ENCODE results near the gene FAM222A.

FAM222A gene

GRCh38 chr12:109726106-109726497 is 12.5 kb downstream of the FAM222A start:
- H3K36me3 ChIP-seq (replicated peaks in 1 of 2; ENCODE audit: control insufficient read depth in 2 of 2, insufficient read depth in 2 of 2, low read length in 2 of 2), result no peaks in the 10 kb centered on the region
- no CpG with 5 or more reads among the region's 1 CpG for WGBS, 2 donors (ENCODE audit: extremely low coverage in 2 of 2, insufficient read length in 2 of 2, insufficient replicate concordance in 1 of 2)

GRCh38 chr12:109726511-109727038 is 12.9 kb downstream of the FAM222A start:
- Histone ChIP-seq H3K9me3 (replicated peaks in 1 of 2; ENCODE audit: control insufficient read depth in 2 of 2, insufficient read depth in 1 of 2, low read depth in 1 of 2, low read length in 2 of 2) (no peaks in the 10 kb centered on the region), H3K4me2 (ENCODE audit: insufficient read depth, low read length, poor library complexity, severe bottlenecking) (peak overlapping the region; percentile 35), H4K8ac (ENCODE audit: low read depth, low read length) (no peak overlapping the region), H3K18ac (ENCODE audit: low read length) (peak overlapping the region; percentile 97), H3K79me1 (ENCODE audit: low read depth, low read length) (peaks cover 12% of the 10 kb centered on the region), H2BK12ac (ENCODE audit: low read length) (peak overlapping the region; percentile 98), H3K9ac (ENCODE audit: low read depth, low read length, poor library complexity) (peak overlapping the region; percentile 54), H3K27me3 (ENCODE audit: control insufficient read depth in 3 of 3, insufficient read depth in 3 of 3, low read depth in 1 of 3, low read length in 3 of 3) (peaks cover 0 to 30% (median 0%) of the 10 kb centered on the region in 3 experiments), H3K27ac (replicated peaks; ENCODE audit: low read length) (peak overlapping the region; percentile 66), H3K36me3 (replicated peaks in 1 of 2; ENCODE audit: control insufficient read depth in 2 of 2, insufficient read depth in 2 of 2, low read length in 2 of 2) (no peaks in the 10 kb centered on the region), H2BK5ac (ENCODE audit: low read length) (peak overlapping the region; percentile 94), H3K23ac (ENCODE audit: low read depth, low read length, poor library complexity) (peak overlapping the region; percentile 22), H4K91ac (ENCODE audit: low read depth, low read length, poor library complexity) (peak overlapping the region; percentile 60), H2AFZ (ENCODE audit: low read length) (peak overlapping the region; percentile 78), H3K4me1 (ENCODE audit: control insufficient read depth in 2 of 2, insufficient read depth in 1 of 2, low read depth in 1 of 2, low read length in 2 of 2) (peaks cover 25 to 50% of the 10 kb centered on the region in 2 donors), H2BK15ac (ENCODE audit: low read length) (peak overlapping the region; percentile 86), H3K4ac (ENCODE audit: low read length) (peak overlapping the region; percentile 78), H2AK5ac (ENCODE audit: low read depth, low read length) (peak overlapping the region; percentile 99), H3K4me3 (ENCODE audit: low read length in 2 of 2) (no peak overlapping the region), H3K14ac (ENCODE audit: low read length) (no peak overlapping the region), H2BK120ac (ENCODE audit: low read depth, low read length) (peak overlapping the region; percentile 65)
- no peak for DNase-seq (ENCODE audit: low spot score)
- WGBS, 2 donors (ENCODE audit: extremely low coverage in 2 of 2, insufficient read length in 2 of 2, insufficient replicate concordance in 1 of 2), result no CpG with 5 or more reads among the region's 12 CpGs

More at GRCh38 chr12:109726106-109726497, 12.5 kb downstream of the FAM222A start:
- Histone ChIP-seq H2AK5ac (ENCODE audit: low read depth, low read length) (peak overlapping the region; percentile 99), H3K9ac (ENCODE audit: low read depth, low read length, poor library complexity) (no peak overlapping the region), H2BK12ac (ENCODE audit: low read length) (peak overlapping the region; percentile 98), H3K14ac (ENCODE audit: low read length) (no peak overlapping the region), H4K8ac (ENCODE audit: low read depth, low read length) (no peak overlapping the region), H3K4me2 (ENCODE audit: insufficient read depth, low read length, poor library complexity, severe bottlenecking) (no peak overlapping the region), H3K4ac (ENCODE audit: low read length) (no peak overlapping the region), H2BK120ac (ENCODE audit: low read depth, low read length) (no peak overlapping the region), H3K18ac (ENCODE audit: low read length) (peak overlapping the region; percentile 97), H3K79me1 (ENCODE audit: low read depth, low read length) (peaks cover 12% of the 10 kb centered on the region), H2BK15ac (ENCODE audit: low read length) (peak overlapping the region; percentile 86), H3K27me3 (ENCODE audit: control insufficient read depth in 3 of 3, insufficient read depth in 3 of 3, low read depth in 1 of 3, low read length in 3 of 3) (peaks cover 0 to 31% (median 0%) of the 10 kb centered on the region in 3 experiments), H2BK5ac (ENCODE audit: low read length) (peak overlapping the region; percentile 94), H3K4me1 (ENCODE audit: control insufficient read depth in 2 of 2, insufficient read depth in 1 of 2, low read depth in 1 of 2, low read length in 2 of 2) (peaks cover 25 to 51% of the 10 kb centered on the region in 2 donors), H2AFZ (ENCODE audit: low read length) (no peak overlapping the region), H4K91ac (ENCODE audit: low read depth, low read length, poor library complexity) (peak overlapping the region; percentile 60), H3K9me3 (replicated peaks in 1 of 2; ENCODE audit: control insufficient read depth in 2 of 2, insufficient read depth in 1 of 2, low read depth in 1 of 2, low read length in 2 of 2) (no peaks in the 10 kb centered on the region), H3K27ac (replicated peaks; ENCODE audit: low read length) (peak overlapping the region; percentile 32), H3K4me3 (ENCODE audit: low read length in 2 of 2) (no peak overlapping the region), H3K23ac (ENCODE audit: low read depth, low read length, poor library complexity) (peak overlapping the region; percentile 22)
- DNase-seq (ENCODE audit: low spot score), result no peak

GRCh38 chr12:109727039-109727723 is 13.6 kb downstream of the FAM222A start:
- H3K9me3 ChIP-seq (replicated peaks in 1 of 2; ENCODE audit: control insufficient read depth in 2 of 2, insufficient read depth in 1 of 2, low read depth in 1 of 2, low read length in 2 of 2), result no peaks in the 10 kb centered on the region
- peak overlapping the region; percentile 83 for H3K9ac ChIP-seq (ENCODE audit: low read depth, low read length, poor library complexity)
- peak overlapping the region; percentile 35 for H3K4me2 ChIP-seq (ENCODE audit: insufficient read depth, low read length, poor library complexity, severe bottlenecking)
- H2BK12ac ChIP-seq (ENCODE audit: low read length), result peak overlapping the region; percentile 98
- H3K4ac ChIP-seq (ENCODE audit: low read length), result peak overlapping the region; percentile 97
- H4K91ac ChIP-seq (ENCODE audit: low read depth, low read length, poor library complexity), result peak overlapping the region; percentile 60
- peak overlapping the region; percentile 83 for H4K8ac ChIP-seq (ENCODE audit: low read depth, low read length)
- peak overlapping the region; percentile 94 for H2BK5ac ChIP-seq (ENCODE audit: low read length)
- peaks cover 0 to 28% (median 0%) of the 10 kb centered on the region in 3 experiments for H3K27me3 ChIP-seq (ENCODE audit: control insufficient read depth in 3 of 3, insufficient read depth in 3 of 3, low read depth in 1 of 3, low read length in 3 of 3)
- H3K4me3 ChIP-seq (ENCODE audit: low read length in 2 of 2), result peak overlapping the region in 1 of 2 donors; percentile 19
- H2AFZ ChIP-seq (ENCODE audit: low read length), result peak overlapping the region; percentile 78
- no peaks in the 10 kb centered on the region for H3K36me3 ChIP-seq (replicated peaks in 1 of 2; ENCODE audit: control insufficient read depth in 2 of 2, insufficient read depth in 2 of 2, low read length in 2 of 2)
- WGBS, 2 donors (ENCODE audit: extremely low coverage in 2 of 2, insufficient read length in 2 of 2, insufficient replicate concordance in 1 of 2), result no CpG with 5 or more reads among the region's 18 CpGs
- peak overlapping the region; percentile 22 for H3K23ac ChIP-seq (ENCODE audit: low read depth, low read length, poor library complexity)
- H2AK5ac ChIP-seq (ENCODE audit: low read depth, low read length), result peak overlapping the region; percentile 99
- H3K27ac ChIP-seq (replicated peaks; ENCODE audit: low read length), result peak overlapping the region; percentile 67
- H3K79me1 ChIP-seq (ENCODE audit: low read depth, low read length), result peaks cover 12% of the 10 kb centered on the region
- DNase-seq (ENCODE audit: low spot score), result no peak
- H2BK15ac ChIP-seq (ENCODE audit: low read length), result peak overlapping the region; percentile 86
- peak overlapping the region; percentile 97 for H3K18ac ChIP-seq (ENCODE audit: low read length)
- peak overlapping the region; percentile 58 for H3K14ac ChIP-seq (ENCODE audit: low read length)
- H2BK120ac ChIP-seq (ENCODE audit: low read depth, low read length), result peak overlapping the region; percentile 65
- H3K4me1 ChIP-seq (ENCODE audit: control insufficient read depth in 2 of 2, insufficient read depth in 1 of 2, low read depth in 1 of 2, low read length in 2 of 2), result peaks cover 25 to 50% of the 10 kb centered on the region in 2 donors
